ENCODE results near the gene ANKLE1.

ANKLE1 gene

DNA sequence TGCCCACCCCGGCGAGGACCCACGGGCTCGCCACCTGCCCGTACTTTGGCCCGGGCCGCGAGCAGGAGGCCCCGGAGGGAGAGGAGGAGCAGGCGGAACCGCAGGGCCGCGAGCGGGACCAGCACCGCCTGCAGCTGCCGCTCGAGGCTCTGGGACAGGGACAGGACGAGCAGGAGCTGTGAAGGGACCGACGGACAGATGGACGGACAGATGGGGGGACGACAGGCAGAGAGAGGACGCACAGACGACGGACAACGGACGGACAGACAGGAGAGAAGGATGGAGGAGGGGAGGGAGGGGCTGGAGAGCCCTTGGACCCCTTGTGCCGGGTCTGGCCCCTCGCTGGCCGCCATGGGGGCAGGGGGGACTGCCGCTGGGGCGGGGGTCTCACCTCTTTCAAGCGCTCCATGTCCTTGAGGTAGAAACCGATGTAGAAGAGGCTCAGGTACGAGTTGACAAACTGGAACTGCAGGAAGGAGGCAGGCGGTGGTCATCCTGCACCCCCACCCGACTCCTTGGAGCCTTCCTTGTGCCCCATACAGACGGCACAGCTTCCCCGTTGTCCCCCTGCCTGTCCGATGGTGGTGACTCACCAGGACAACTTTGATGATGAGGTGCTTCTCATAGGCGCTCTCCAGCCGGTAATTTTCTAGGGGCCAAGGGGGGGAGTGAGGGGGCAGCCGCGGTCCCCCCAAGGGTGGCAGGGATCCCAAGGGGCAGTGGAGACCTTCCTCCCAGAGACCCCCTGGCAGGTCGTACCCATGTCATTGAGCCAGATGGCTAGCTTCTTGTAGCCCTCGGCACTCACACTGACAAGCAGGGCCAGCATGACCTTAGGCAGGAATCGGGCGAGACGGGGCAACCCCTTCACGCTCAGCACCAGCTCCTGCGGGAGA is 47.9 kb downstream of the ANKLE1 start:
- Histone ChIP-seq H3K36me3 (ENCODE audit: control insufficient read depth, insufficient read depth, low read length) (peaks cover 34% of the 10 kb centered on the region), H3K4me3 (ENCODE audit: extremely low read depth, insufficient read depth, low read length, poor library complexity, severe bottlenecking) (no peak overlapping the region)
- WGBS, 2 experiments (ENCODE audit: insufficient coverage in 2 of 2), result 91 to 92% methylated on average over 47 to 51 of the region's 51 CpGs

DNA sequence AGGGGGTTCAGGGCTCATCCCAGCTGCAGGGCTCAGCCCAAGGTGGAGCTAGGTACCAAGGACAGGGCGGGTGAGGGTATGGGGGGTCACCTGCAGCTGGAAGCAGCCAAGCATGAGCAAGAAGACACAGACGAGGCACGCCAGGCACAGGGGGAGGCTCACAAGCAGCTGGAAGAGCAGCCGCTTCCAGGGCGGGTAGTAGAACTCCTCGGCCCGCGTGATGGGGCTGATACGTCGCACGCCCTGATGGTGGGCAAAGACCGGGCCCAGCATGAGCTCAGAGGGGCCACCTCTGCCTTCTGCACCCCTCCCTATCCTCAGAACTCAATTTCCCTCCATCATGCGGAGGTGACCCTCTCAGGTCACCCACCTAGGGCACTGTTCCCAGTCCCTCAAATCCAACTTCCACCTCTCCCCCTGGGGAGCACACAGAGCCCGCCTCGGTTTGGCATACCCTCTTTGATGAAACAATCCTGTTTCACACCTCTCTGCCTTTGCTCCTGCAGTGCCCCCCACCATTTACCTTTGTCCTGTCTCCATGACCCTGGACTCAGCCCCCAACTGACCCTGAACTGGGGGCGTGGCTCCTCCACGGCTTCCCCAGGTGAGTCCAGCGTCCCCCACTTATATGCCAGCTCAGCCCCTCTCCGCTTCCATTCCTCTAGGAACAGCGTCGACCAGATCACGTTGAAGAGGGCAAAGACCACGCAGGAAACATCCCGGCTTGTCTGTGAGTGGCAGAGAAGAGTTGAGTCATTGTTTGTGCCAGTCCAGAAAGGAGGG is 48.8 kb downstream of the ANKLE1 start:
- 92 to 94% methylated on average over 19 to 21 of the region's 24 CpGs for WGBS, 2 experiments (ENCODE audit: insufficient coverage in 2 of 2)
- Histone ChIP-seq H3K36me3 (ENCODE audit: control insufficient read depth, insufficient read depth, low read length) (peaks cover 30% of the 10 kb centered on the region), H3K9me3 (ENCODE audit: control insufficient read depth, low read length) (no peaks in the 10 kb centered on the region), H3K27ac (ENCODE audit: low read depth, low read length, severe bottlenecking) (no peak overlapping the region), H3K4me3 (ENCODE audit: extremely low read depth, insufficient read depth, low read length, poor library complexity, severe bottlenecking) (no peak overlapping the region), H3K4me1 (ENCODE audit: control insufficient read depth, insufficient read depth, low read length, poor library complexity, severe bottlenecking) (peaks cover 18% of the 10 kb centered on the region)

More for the DNA sequence above, 47.9 kb downstream of the ANKLE1 start:
- H3K9me3 ChIP-seq (ENCODE audit: control insufficient read depth, low read length), result no peaks in the 10 kb centered on the region
- H3K27ac ChIP-seq (ENCODE audit: low read depth, low read length, severe bottlenecking), result no peak overlapping the region
- H3K4me1 ChIP-seq (ENCODE audit: control insufficient read depth, insufficient read depth, low read length, poor library complexity, severe bottlenecking), result peaks cover 18% of the 10 kb centered on the region

DNA sequence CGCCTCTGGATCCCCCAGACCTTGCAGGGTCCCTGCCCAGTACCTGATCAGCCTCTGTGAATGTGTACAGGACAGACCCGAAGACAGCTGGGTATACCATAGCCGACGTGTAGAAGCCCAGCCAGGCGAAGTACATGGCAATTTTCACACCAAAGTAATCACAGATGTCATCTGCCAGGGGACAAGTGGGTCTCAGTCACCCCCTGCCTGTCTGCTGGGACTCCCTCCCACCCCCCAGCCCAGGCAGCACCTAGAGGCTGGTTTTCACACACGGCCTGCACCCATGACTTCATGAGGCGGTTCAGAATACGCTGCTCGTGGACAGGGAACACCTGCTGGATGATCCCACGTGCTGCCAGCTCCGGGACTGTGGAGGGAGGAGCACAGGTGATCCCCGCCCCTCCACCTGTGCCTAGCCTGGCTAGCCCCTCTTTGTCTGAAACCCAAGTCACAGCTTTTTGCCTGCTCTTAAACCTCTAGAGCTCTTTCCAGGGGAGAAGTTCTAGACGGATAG is 49.4 kb downstream of the ANKLE1 start:
- 90 to 93% methylated on average over 12 to 13 of the region's 13 CpGs for WGBS, 2 experiments (ENCODE audit: insufficient coverage in 2 of 2)
- H3K4me1 ChIP-seq (ENCODE audit: control insufficient read depth, insufficient read depth, low read length, poor library complexity, severe bottlenecking), result peaks cover 17% of the 10 kb centered on the region
- H3K36me3 ChIP-seq (ENCODE audit: control insufficient read depth, insufficient read depth, low read length), result peaks cover 28% of the 10 kb centered on the region

DNA sequence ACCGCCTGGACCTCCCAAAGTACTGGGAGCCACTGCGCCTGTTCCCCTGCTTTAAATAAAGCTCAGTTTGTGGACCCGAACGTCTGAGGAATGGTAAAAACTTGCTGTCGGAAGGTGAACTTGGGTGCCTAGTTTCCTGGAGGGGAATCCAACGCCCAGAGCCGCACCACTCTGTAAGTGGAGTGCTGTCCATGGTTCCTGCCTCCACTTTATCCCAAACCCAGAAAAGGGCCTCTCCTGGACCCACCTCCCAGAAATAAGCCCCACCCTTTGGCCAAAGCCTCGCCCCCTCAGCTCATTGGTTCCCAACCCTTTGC is 50.6 kb downstream of the ANKLE1 start:
- Histone ChIP-seq H3K4me3 (ENCODE audit: extremely low read depth, insufficient read depth, low read length, poor library complexity, severe bottlenecking) (no peak overlapping the region), H3K9me3 (ENCODE audit: control insufficient read depth, low read length) (no peaks in the 10 kb centered on the region), H3K27ac (ENCODE audit: low read depth, low read length, severe bottlenecking) (no peak overlapping the region), H3K4me1 (ENCODE audit: control insufficient read depth, insufficient read depth, low read length, poor library complexity, severe bottlenecking) (peaks cover 6% of the 10 kb centered on the region), H3K36me3 (ENCODE audit: control insufficient read depth, insufficient read depth, low read length) (peaks cover 24% of the 10 kb centered on the region)
- WGBS, 2 experiments (ENCODE audit: insufficient coverage in 2 of 2), result 91 to 95% methylated on average over 8 of the region's 8 CpGs

More for the DNA sequence above, 49.4 kb downstream of the ANKLE1 start:
- no peaks in the 10 kb centered on the region for H3K9me3 ChIP-seq (ENCODE audit: control insufficient read depth, low read length)
- no peak overlapping the region for H3K4me3 ChIP-seq (ENCODE audit: extremely low read depth, insufficient read depth, low read length, poor library complexity, severe bottlenecking)
- H3K27ac ChIP-seq (ENCODE audit: low read depth, low read length, severe bottlenecking), result no peak overlapping the region

DNA sequence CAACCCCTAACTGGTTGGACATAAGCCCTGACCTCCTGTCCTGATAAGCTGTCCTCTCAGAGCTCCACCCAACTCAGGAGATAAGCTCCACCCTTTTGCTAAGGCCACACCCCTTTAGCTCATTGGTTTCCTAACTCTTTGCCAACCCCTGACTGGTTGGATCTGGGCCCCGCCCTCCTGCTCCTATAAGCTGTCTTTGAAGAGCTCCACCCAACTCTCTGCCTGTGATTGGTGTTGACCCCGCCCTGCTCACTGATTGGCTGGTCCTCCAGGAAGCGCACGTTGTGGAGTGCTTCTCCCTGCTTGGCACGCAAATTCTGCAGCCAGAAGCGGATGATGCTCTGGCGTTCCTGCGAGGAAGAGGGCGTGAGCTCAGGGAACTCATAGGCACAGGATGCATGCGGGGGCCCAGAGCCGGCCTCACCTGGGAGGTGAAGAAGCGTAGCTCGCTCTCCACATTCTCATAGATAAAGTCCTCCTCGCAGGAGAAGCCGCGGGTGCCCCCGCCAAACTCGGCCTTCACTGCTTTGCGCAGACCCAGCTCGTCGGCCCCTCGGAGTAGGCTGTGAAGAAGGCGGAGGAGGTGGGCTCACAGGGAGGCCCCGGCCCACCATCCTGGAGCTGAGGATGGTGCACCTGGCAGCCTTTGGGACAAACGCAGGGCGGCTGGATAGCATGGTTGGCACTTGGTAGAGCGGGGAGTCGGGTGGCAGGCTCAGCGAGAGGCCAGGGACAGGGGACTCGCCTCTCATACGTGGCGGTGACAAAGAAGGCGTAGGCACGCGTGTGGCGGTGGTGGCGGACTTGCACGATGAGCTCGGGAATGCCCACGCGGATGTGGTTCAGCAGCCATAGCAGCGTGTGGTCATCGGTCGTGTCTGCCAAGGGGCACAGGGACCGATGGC is 51.2 kb downstream of the ANKLE1 start:
- H3K4me3 ChIP-seq (ENCODE audit: extremely low read depth, insufficient read depth, low read length, poor library complexity, severe bottlenecking), result no peak overlapping the region
- no peaks in the 10 kb centered on the region for H3K9me3 ChIP-seq (ENCODE audit: control insufficient read depth, low read length)
- WGBS, 2 experiments (ENCODE audit: insufficient coverage in 2 of 2), result 94 to 95% methylated on average over 43 to 44 of the region's 45 CpGs
- H3K36me3 ChIP-seq (ENCODE audit: control insufficient read depth, insufficient read depth, low read length), result peaks cover 24% of the 10 kb centered on the region
- no peak overlapping the region for H3K27ac ChIP-seq (ENCODE audit: low read depth, low read length, severe bottlenecking)
- H3K4me1 ChIP-seq (ENCODE audit: control insufficient read depth, insufficient read depth, low read length, poor library complexity, severe bottlenecking), result peaks cover 4% of the 10 kb centered on the region

DNA sequence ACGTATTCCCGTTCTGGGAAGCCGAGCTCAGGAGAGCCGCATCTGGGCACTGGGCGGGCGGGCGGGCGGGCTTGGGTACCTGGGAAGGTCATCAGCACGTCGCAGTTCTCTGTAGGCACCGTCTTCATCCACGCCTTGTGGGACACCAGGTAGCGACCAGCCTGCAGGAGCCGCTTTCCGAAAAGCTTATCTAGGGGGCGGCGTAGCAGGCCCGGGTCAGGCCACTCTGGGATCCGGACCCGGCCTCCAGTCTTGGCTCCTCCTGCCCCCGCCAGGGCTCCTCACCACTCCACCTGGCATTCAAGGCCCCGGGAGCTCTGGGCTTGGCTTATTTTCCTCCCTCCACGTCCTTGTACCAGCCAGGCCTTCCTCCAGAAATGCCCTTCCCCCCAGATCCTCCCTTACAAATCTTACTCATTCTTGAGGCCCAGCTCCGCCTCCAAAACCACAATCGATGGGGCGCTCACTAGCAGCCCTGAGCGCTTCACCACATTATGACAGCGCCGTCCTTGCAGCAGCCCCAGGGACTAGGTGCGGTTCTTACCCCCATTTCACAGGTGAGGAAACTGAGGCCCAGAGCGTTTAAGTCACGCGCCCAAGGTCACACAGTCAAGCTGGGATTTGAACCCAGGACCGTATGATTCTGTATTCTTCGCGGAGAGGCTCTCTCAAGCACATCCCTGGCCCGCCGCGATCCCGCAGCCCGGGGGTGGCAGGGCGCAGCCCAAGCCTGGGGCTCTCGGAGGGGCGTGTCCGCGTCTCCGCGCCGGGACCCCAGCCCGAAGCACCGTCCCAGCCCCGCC is 52.1 kb downstream of the ANKLE1 start:
- 36 to 39% methylated on average over 47 to 50 of the region's 52 CpGs for WGBS, 2 experiments (ENCODE audit: insufficient coverage in 2 of 2)
- Histone ChIP-seq H3K4me3 (ENCODE audit: extremely low read depth, insufficient read depth, low read length, poor library complexity, severe bottlenecking) (peak overlapping the region; percentile 87), H3K4me1 (ENCODE audit: control insufficient read depth, insufficient read depth, low read length, poor library complexity, severe bottlenecking) (peaks cover 3% of the 10 kb centered on the region), H3K9me3 (ENCODE audit: control insufficient read depth, low read length) (no peaks in the 10 kb centered on the region), H3K36me3 (ENCODE audit: control insufficient read depth, insufficient read depth, low read length) (peaks cover 27% of the 10 kb centered on the region), H3K27ac (ENCODE audit: low read depth, low read length, severe bottlenecking) (peak overlapping the region; percentile 57)

DNA sequence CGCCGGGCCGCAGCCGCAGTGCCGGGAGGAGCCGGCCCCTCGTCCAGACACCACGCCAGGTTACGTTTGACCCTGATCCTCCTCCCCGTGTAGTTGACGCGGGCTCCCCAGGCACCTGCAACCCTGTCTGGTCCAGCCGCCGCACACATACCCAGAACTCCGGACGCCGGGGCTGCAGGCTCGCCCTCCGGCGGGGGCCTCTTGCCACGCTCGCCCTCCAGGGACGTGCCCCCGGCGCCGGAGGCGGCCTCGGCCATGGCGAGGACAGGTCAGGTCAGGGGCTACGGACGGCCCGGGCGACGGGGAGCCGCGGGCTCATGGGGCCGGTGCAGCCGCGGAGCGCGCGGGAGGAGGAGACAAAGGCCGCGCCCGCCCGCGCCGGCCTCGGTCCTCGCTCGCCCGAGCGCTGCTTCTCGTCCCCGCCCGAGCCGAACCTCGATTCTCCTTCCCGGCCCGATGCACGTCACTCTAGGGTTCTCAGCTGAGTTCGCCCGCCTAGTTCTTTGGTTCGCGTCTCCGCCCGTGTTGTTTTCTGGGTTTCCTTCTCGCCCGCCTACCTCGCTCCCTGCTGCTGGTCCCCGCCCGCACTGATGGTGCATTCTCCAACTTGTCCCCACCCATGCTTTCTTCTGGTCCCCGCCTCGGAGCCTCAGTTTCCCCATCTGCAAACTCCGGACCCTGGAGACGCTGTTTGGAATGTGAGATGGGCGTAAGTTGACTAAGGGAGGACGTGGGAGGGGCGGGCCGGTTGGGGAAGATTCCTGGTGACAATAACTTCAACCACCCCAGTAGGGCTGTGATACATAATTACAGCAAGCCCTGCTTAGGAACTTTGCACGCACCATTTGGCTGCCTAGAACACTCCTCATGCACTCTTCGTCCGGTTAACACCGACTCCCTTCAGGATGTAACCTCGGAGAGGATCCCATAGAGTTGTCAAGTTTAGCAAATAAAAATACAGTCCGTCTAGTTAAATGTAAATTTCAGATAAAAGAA is 53.0 kb downstream of the ANKLE1 start, which contains the start of gene ANO8:
Gene ANO8 (minus strand): TSS at position 442 of the 996 bp plus-strand sequence. CDS start 185 bp downstream, at position 257.
- Histone ChIP-seq H3K4me1 (ENCODE audit: control insufficient read depth, insufficient read depth, low read length, poor library complexity, severe bottlenecking) (no peaks in the 10 kb centered on the region), H3K36me3 (ENCODE audit: control insufficient read depth, insufficient read depth, low read length) (peaks cover 33% of the 10 kb centered on the region), H3K9me3 (ENCODE audit: control insufficient read depth, low read length) (no peaks in the 10 kb centered on the region), H3K27ac (ENCODE audit: low read depth, low read length, severe bottlenecking) (peak within 1 kb of the TSS; percentile 57), H3K4me3 (ENCODE audit: extremely low read depth, insufficient read depth, low read length, poor library complexity, severe bottlenecking) (peak within 1 kb of the TSS; percentile 87)
- WGBS, 2 experiments (ENCODE audit: insufficient coverage in 2 of 2), result 4 to 5% methylated on average over 68 to 78 of the region's 86 CpGs

DNA sequence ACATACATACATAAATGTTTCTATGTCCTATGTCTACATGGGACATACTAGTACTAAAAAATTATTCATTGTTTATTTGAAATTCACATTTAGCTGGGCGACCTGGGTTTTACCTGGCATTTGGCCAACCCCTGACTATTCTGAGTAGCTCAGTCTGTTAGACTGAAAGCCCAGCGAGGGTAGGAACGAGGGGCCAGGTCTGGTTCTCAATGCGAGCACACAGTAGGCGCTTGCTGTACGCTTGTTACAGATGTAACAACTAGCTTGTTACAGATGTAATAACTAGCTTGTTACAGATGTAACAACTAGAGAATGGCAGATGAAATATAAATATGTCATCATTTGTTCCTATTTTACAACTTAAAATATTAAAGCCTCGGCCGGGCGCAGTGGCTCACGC is 53.9 kb downstream of the ANKLE1 start:
- Histone ChIP-seq H3K4me1 (ENCODE audit: control insufficient read depth, insufficient read depth, low read length, poor library complexity, severe bottlenecking) (no peaks in the 10 kb centered on the region), H3K4me3 (ENCODE audit: extremely low read depth, insufficient read depth, low read length, poor library complexity, severe bottlenecking) (no peak overlapping the region), H3K9me3 (ENCODE audit: control insufficient read depth, low read length) (no peaks in the 10 kb centered on the region), H3K36me3 (ENCODE audit: control insufficient read depth, insufficient read depth, low read length) (peaks cover 28% of the 10 kb centered on the region), H3K27ac (ENCODE audit: low read depth, low read length, severe bottlenecking) (no peak overlapping the region)
- 93 to 100% methylated on average over 9 to 10 of the region's 10 CpGs for WGBS, 2 experiments (ENCODE audit: insufficient coverage in 2 of 2)
